AG20443 (cell line): ENCODE results near the gene FAM107B.

Experiments used
- DNase-seq: peaks from one replicate; pipeline ENCODE4 v3.0.0; 2012; ENCODE audit warnings: low spot score, mixed read lengths

Gene FAM107B

GRCh38 chr10:14625192-14625631, 149.5 kb downstream of the FAM107B start:
- DNase-seq: peak; percentile 31

- DNase-seq: no peak
Measured at GRCh38 chr10:14624600-14624999, 150.1 kb downstream of the FAM107B start.

GRCh38 chr10:14623931-14624330, 150.8 kb downstream of the FAM107B start:
- no peak for DNase-seq

GRCh38 chr10:14621037-14621436, 153.7 kb downstream of the FAM107B start:
- DNase-seq: no peak

GRCh38 chr10:14618674-14619073, 156.0 kb downstream of the FAM107B start:
- no peak for DNase-seq

- DNase-seq: peak; percentile 74
Measured at GRCh38 chr10:14617852-14618251, 156.8 kb downstream of the FAM107B start.

GRCh38 chr10:14616955-14617730, 157.6 kb downstream of the FAM107B start:
- no peak for DNase-seq

- DNase-seq: no peak
Measured at GRCh38 chr10:14616465-14616864, 158.2 kb downstream of the FAM107B start.

GRCh38 chr10:14613588-14613920, 161.1 kb downstream of the FAM107B start:
- no peak for DNase-seq

GRCh38 chr10:14612873-14613587, 161.7 kb downstream of the FAM107B start:
- DNase-seq: no peak

- DNase-seq: no peak
Measured at GRCh38 chr10:14611968-14612693, 162.6 kb downstream of the FAM107B start.

- DNase-seq: no peak
Measured at GRCh38 chr10:14609178-14609577, 165.5 kb downstream of the FAM107B start.

- DNase-seq: no peak
Measured at GRCh38 chr10:14608381-14609001, 166.2 kb downstream of the FAM107B start.

GRCh38 chr10:14606633-14607032, 168.1 kb downstream of the FAM107B start:
- no peak for DNase-seq

GRCh38 chr10:14605231-14605925, 169.3 kb downstream of the FAM107B start:
- peak; percentile 34 for DNase-seq

GRCh38 chr10:14604181-14605142, 170.2 kb downstream of the FAM107B start:
- DNase-seq: peak; percentile 94

- DNase-seq: peak; percentile 37
Measured at GRCh38 chr10:14603534-14604102, 171.1 kb downstream of the FAM107B start.

- DNase-seq: no peak
Measured at GRCh38 chr10:14602807-14603533, 171.7 kb downstream of the FAM107B start.
